ENCODE data around the gene NKIRAS1.
"Not testable (repeated sequence)": the region's sequence is repeated elsewhere in the genome, so short reads cannot be mapped to it uniquely, and the experiment has no call there.

Gene NKIRAS1

DNA sequence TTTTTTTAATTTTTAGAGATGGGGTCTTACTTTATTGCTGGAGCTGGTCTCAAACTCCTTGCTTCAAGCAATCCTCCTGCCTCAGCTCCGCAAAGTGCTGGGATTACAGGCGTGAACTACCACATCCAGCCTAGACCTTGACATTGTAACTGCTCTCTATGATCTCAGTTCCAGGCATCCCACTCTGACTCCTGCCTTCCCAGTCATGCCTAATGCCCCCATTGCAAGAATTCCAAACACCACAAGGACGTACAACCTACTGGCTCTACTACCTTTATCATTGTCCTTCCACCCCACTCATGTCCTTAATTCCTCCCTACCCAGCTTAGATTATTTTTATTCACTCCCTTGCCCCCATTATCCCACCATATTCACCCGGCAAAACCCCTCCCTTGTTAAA, 21.6 kb downstream of the NKIRAS1 start:
- no peak for DNase-seq

DNA sequence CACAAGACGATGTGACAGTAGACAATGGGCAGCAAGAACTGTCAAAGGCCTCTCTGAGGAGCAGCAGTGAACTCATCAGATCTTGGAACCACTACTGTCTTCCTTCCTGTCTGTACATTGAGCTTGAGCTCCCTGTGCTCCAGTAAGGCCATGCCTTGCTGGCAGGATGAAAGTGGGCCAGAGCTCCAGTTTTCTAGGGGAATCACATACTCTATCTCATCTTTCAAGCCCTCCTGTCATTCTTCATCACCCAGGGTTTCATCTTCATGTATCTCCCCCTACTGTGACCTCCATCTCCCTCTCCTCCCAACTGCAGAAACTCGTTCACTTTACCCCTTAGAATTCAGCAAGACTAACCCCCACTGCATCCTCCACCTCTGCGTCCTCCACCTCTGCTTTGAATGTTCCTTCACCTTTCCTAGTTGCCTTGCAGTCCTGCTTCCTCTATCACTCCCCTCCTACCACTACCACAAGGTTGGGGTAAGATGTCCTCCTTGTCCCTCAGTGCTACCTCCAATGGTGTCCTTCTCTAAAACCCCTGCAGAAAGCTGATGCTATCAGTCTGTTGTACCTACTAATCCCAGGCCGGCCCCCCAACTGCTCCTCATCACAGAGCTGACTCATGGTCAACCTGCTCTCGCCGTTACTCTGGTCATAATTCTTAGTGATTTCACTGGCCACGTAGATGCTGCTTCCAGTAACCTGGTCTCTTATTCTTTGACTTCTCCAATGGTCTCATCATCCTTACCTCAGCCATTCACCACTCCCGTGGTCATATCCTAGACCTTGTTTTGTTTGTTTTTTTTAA, 22.3 kb downstream of the NKIRAS1 start:
- no peak for DNase-seq

DNA sequence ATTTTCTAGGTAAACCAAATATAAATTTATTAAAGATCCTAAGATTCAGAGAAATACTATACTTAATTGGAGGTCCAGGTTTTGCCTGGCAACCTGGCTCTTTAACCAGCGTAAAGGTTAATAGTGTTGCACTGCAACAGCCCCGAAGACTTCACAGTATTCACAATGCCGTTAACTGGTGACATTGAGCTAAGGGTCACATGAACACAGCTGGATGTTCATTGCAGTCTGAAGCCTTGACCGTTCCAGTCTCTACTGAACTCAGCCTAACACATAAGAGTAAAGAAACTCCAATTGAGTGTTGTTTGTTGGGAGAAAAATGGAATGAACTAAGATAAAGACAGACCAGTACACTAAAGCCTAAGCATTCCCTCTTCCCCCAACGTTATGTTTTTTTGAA, 26.8 kb downstream of the NKIRAS1 start:
- no peak for DNase-seq

DNA sequence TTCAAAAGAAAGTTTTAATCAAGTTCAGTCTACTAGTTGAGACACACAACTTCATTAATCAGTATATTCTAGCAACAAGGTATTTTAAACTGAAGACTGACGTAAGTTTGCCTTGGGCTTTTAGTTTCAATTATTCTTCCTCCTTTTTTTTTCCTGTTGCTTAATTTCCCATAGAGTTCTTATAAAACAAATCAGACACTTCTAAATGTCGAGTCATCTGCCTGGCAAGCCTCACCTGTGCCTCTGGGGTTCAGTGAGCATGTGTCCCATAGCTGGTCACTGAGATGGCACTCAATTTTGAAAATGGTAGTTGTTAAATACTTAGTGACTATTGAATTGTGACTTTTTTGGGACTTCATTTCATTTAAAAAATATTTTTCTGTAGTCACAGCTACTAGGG, 27.4 kb downstream of the NKIRAS1 start:
- no peak for DNase-seq

DNA sequence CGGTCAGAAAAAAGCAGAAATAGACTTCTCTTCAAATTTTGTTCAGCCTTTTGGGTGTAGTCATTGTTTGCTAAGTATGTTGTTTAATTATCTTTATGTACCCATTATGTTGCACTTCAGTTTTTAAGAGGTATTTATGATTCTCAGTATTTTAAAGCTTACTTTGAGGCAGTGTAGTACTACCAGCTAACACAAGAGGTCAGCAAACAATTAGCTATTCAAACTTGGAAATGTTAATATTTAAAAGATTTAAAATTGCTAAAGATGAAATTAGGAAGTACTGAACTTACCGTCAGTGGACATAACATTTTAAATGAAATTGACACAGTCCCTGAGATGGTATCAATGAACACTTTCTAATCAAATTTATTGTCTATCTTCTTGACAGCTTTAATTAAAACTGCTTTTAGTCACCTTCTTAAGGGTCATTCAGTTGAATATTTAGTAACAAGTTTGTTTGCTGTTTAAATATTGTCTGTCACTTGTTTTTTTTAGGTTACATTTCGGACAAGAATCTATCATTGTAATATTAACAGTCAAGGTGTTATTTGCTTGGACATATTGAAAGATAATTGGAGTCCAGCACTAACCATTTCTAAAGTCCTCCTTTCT, 28.1 kb downstream of the NKIRAS1 start:
- no peak for DNase-seq

DNA sequence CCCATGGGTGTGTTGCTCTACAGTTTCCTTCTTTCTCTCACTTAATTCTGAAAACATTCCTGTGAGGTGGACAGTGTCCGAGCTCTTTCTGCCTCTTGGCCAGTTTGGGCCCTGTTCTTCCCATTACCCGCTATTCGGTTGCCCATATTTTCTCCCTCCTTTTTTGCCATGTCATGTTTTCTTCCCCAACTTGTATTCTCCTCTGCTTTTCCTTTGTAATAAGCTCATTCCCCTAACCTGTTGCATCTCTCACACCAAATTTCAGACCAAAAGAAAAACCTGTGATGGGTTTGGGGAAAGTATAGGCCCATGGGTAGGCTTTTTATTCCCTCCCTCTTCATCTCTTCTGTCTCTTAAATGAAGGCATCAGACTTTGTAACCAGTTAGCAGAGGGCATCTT, 30.5 kb downstream of the NKIRAS1 start:
- no peak for DNase-seq

DNA sequence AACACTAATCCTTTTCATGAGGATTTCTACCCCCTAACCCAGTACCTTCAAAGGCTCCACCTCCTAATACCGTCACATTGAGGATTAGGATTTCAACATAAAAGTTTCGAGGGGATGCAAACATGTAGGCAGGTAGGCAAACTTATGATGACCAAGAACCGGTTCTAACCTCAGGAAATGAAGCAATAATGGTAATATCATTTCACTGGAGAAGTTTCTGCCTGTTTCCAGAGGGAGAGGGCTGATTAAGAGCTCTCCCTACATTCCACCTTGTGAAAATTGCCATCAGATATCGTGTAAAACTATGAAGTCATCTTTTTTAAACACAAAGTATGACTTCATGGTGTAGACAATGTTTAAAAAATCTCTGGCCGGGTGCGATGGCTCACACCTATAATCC, 31.6 kb downstream of the NKIRAS1 start:
- no peak for DNase-seq

DNA sequence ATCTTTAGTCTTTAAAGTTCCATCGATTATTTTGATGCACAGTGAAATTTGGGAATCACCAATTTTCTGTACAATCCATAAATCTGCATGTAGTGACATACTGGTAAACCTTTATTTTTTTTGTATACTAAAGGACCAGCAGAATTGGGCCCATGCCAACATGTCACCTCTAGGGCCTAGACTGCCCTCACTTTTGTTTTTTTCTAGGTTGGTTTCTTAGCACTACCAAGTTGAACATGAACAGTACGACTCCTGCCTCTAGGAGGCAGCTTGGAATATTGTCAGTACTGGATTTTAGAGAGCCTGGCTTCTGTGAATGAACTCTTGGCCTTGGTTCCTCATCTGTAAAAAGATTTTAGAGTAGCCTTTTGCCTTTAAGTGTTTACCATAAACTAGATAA, 32.3 kb downstream of the NKIRAS1 start:
- DNase-seq: no peak

DNA sequence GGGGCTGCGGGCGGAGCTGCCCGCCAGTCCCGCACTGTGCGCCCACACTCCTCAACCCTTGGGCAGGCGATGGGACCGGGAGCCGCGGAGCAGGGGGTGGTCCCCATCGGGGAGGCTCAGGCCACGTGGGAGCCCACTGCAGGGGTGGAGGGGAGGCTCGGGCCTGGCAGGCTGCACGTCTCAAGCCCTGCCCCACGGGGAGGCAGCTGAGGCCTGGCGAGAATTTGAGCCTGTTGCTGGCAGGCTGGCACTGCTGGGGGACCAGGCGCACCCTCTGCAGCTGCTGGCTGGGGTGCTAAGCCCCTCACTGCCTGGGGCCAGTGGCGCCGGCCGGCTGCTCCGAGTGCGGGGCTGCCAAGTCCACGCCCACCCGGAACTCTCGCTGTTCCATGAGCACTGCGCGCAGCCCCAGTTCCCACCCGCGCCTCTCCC, 34.3 kb downstream of the NKIRAS1 start:
- no peak for DNase-seq

DNA sequence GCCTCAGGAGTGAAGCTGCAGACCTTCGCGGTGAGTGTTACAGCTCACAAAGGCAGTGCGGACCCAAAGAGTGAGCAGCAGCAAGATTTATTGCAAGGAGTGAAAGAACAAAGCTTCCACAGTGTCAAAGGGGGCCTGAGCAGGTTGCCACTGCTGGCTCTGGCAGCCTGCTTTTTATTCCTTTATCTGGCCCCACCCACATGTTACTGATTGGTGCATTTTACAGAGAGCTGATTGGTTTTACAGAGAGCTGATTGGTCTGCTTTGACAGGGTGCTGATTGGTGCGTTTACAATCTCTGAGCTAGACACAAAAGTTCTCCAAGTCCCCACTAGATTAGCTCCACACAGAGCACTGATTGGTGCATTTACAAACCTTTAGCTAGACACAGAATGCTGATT, 34.8 kb downstream of the NKIRAS1 start:
- DNase-seq: not testable (repeated sequence)

DNA sequence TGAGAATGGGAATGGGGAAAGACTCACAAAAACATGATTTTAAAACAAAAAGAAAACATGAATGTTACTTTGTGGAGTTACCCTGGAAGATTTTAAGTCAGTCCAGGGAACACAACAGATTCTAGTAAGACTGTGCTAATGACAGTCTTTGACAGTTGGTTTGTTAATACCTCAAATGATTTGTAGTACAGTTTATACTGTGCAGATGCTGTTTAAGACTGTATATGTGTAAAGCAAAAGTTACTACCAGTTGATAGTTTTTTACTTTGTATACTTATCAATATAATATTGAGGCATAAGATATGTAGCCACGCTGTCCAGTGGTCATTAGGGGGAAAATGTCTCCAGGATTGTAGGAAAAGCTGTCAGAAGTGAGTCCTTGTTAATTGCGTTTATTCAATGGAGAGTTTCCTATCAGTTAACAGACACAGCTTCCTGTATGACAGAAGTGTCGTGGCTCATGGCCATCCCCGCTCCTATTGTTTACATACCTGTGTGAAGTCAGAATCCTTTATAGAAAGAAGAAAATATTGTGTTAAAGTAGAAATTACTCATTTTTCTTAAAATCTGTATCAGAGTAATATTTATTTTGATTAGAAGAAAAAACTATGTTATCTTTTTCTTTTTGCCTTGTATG, 36.0 kb downstream of the NKIRAS1 start:
- no peak for DNase-seq

DNA sequence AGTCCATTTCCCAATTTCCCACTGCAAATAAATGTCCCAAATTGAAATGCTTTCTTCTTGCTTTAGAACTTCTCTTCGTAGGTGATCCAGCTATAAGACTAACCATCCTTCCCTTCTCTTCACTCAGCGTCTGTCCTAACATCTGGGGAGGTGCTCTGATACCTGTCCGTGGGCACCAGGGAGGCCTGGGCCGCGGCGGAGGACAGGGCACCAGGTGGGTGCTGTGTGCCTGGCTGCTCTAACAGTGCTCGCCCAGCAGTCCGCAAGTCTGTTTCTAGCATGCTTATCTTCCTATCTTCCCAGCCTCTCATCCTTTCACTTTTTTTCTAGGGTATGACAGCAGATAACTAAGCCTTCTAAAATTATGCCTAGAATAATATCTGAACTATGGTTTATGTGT, 37.3 kb downstream of the NKIRAS1 start:
- DNase-seq: no peak

DNA sequence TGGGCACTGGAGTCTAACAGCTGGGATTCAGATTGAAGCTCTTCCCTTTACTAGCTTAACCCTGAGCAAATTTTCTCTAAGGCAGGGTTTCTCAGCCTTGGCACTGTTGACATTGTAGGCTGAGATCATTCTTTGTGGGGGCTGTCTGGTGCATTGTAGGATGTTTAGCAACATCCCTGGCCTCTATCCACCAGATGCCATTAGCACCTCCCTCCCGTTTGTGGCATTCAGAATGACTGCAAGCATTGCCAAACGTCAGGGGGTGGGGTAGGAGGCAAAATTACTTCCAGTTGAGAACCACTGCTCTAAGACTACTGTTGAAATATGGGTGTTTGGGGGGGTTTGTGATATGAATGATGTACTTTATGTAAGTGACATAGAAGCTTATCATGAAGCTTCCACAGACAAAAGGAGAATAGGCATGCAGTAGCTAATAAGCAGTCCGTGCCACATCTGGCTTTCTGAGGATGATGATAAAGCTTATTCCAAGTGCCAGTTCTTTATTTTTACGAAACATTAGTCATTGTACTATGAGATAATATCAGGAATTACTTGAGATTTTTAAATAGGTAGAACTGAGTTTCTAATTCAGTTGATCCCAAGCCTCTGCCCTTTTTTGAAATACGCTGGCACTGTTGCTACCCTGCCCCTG, 39.3 kb downstream of the NKIRAS1 start:
- DNase-seq: no peak

DNA sequence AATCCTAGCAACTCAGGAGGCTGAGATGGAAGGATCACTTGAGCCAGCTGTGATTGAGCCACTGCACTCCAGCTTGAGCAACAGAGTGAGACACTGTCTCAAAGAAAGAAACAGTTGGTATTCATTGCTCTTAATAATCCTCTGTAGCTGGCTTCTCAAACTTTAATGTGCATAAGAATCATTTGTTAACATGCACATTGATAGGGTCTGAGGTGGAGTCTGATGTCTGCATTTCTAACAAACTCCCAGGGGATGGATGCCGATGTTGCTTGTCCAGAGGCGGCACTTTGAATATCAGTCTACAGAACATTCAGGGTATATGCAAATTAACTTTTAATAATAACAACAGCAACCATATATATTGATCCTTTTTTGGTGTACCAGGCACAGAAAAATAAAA, 39.9 kb downstream of the NKIRAS1 start:
- no peak for DNase-seq

DNA sequence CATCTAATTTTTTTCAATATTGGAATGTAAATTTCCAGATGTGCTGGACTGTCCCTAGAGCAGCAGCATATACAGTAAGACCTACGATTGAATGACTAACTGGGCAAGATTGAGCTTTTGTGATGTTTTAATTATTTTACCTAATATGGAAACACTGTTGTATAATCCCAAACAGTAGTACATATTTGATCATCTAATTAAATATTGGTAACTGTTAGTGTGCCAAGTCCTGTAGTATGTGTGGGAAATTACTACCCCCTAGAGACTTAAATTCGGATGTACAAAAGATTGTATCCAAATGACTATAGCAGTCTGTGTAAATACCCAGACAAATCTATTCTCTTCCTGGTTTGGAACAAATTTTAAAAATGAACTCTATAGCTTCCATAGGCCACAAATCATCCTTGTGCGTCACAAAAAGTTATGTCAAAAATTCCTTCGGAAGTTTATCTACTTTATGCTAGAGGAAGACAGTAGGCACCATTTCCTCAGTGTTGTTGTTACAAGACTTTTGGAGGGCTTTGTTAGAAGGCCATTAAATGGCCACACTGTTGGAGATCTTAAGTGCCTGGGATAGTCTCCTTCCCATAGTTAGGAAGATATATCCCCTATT, 41.6 kb downstream of the NKIRAS1 start:
- no peak for DNase-seq

DNA sequence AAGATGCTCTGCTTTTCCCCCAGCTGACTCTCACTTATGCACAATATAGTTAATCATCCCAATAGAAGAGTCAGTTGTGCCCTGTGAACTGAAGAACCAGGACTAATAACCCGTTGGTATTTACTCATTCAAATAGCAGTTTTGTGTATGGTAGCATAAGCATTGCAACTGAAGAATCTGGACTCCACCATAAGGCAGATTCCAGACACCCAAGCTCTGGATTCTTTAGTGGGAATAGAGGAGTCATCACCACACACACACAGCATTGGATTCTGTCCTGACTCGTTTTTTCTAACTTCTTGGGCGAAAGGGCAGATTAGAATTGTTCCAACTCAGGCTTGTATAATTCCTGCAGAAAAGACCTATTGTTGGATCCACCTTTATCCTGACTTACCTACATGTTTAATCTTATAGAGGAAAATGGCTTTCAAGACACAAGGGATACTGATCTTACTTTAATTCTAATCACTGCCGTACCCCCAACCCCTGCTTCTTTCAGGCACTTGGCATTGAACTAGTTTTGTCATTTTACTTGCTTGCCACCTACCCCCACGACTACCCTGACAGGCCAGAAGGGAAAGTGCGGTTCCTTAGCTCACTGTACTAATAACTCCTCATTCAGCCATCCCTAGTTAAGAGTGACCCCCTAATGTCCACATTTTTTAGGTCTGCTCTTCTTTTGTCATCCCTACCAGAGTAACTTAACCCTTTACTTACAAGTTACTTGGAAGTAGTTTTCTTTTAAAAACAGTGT, 42.3 kb downstream of the NKIRAS1 start:
- no peak for DNase-seq

DNA sequence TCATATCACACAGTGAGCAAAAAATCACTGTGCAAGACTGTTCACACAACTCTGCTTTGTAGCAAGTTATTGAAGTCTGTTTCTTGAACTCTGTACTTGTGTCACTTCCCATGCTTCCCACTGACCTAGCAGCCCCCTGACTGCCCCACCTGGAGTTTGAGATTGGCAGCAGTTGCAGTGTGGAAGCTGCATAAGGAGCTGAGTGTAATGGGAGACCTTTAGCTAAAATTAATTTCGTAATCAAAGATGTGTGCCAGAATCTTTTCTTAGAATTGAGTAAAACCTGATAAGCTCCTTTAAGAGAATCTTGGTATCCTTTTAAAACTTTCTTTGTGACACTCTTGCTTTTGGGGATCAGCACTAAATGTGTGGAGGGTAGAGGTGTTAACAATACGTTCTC, 42.8 kb downstream of the NKIRAS1 start:
- no peak for DNase-seq

DNA sequence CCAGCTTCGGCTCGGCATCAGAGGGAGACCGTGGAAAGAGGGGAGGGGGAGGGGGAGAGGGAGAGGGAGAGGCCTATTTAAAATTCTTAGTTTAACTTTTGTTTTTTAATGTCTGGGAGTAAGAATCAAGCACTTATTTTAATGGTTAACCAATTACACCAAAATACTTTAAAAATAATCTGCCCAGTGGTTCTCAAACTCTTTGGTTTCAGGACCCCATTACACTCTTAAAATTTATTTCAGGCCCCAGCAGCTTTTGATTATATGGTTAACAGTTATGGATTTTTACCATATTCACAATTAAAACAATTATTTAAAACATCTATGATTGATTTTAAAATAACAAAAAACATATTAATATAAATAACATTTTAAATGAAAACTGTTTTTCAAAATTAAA, 44.5 kb downstream of the NKIRAS1 start:
- no peak for DNase-seq

DNA sequence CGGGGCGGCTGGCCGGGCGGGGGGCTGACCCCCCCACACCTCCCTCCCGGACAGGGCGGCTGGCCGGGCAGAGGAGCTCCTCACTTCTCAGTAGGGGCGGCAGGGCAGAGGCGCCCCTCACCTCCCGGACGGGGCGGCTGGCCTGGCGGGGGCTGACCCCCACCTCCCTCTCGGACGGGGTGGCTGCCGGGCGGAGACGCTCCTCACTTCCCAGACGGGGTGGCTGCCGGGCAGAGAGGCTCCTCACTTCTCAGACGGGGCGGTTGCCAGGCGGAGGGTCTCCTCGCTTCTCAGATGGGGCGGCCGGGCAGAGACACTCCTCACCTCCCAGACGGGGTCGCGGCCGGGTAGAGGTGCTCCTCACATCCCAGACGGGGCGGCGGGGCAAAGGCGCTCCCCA, 45.4 kb downstream of the NKIRAS1 start:
- not testable (repeated sequence) for DNase-seq

DNA sequence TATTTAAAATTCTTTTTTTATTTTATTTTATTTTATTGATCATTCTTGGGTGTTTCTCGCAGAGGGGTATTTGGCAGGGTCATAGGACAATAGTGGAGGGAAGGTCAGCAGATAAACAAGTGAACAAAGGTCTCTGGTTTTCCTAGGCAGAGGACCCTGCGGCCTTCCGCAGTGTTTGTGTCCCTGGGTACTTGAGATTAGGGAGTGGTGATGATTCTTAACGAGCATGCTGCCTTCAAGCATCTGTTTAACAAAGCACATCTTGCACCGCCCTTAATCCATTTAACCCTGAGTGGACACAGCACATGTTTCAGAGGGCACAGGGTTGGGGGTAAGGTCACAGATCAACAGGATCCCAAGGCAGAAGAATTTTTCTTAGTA, 46.1 kb downstream of the NKIRAS1 start:
- DNase-seq: not testable (repeated sequence)

DNA sequence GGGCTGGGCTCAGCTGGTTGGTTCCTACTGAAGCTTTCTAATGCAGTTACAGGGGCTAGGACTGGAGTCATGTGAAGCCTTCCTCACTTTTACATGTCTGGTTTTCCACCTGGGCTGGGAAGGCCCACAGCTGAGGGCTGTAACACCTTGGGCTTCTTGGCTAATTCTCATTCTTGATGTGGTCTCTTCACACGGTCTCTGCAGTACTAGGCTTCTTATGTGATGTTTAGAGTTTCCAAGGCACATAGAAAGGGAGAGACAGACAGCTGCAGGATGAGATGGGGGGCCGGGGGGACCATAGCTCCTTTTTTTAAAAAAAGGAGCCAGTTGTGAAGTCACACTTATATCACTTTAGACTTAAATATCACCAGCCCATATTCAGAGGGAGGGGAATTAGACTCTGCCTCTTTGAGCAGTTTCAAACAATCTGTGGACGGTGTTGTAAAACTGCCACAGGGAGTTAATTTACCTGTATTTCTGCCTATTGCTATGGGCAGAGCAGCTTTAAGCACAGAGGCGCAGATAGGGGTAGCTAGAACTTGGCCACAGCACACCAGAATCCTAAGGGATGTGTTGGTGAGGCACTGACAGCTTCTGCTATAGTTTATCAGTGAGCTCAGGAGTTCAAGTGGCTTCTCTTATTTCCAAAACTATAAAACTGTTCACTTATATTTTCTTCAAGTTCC, 46.7 kb downstream of the NKIRAS1 start:
- no peak for DNase-seq

DNA sequence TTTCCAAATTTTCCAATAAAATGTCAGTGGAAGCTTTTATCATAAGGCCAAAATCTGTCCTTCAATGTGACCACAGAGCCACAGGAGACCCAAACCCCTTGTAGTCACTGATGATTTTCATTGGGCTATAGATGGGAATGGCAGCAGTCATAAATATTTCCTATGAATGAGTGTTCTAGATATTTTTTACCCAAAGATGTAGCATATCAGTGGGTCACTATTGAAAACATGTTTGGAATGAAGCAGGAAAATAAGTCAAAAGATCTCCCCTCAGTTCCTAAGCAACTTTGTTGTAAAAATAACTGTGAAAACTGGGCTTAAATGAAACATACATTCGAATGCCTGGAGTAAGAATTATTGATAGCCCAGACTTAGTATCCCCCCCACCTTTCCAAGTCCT, 49.0 kb downstream of the NKIRAS1 start:
- no peak for DNase-seq

Measured in activated CD4-positive, alpha-beta T cell treated with anti-CD3 and anti-CD28 coated beads, Interleukin-2, amount 50 U/mL, for 4 hours (primary cell).